Ishikawa (cell line): ENCODE results near the gene FHIT.

Experiments
- CEBPB ChIP-seq: IDR thresholded peaks from 2 replicates; pipeline ENCODE4 v1.6.1; 2012
- CREB1 ChIP-seq: IDR thresholded peaks from 2 replicates; pipeline ENCODE4 v1.6.1; 2012; ENCODE audit warnings: low read depth
- EP300 ChIP-seq: IDR thresholded peaks from 2 replicates; pipeline ENCODE4 v1.6.1; 2012; ENCODE audit warnings: borderline replicate concordance
- FOXM1 ChIP-seq: IDR thresholded peaks from 2 replicates; pipeline ENCODE4 v1.6.1; 2012; ENCODE audit warnings: low read depth, borderline replicate concordance
- MAX ChIP-seq: IDR thresholded peaks from 2 replicates; pipeline ENCODE4 v1.6.1; 2012
- NFIC ChIP-seq: IDR thresholded peaks from 2 replicates; pipeline ENCODE4 v1.6.1; 2012
- RAD21 ChIP-seq: IDR thresholded peaks from 2 replicates; pipeline ENCODE4 v1.6.1; 2012; ENCODE audit warnings: low read depth
- REST ChIP-seq: IDR thresholded peaks from 2 replicates; pipeline ENCODE4 v1.6.1; 2012; ENCODE audit warnings: low read depth, mild to moderate bottlenecking
- TAF1 ChIP-seq: IDR thresholded peaks from 2 replicates; pipeline ENCODE4 v1.6.1; 2012; ENCODE audit warnings: low read depth, mild to moderate bottlenecking
- TCF12 ChIP-seq: IDR thresholded peaks from 2 replicates; pipeline ENCODE4 v1.6.1; 2012; ENCODE audit warnings: low read depth
- TEAD4 ChIP-seq: IDR thresholded peaks from 2 replicates; pipeline ENCODE4 v1.6.1; 2012
- YY1 ChIP-seq: IDR thresholded peaks from 2 replicates; pipeline ENCODE4 v1.6.1; 2012; ENCODE audit warnings: low read depth

GRCh38 chr3:60392501-60392900 is 858.8 kb downstream of the FHIT start:
- no peak for TF ChIP-seq RAD21
- TF ChIP-seq REST = no peak
- no peak for TF ChIP-seq TEAD4
- no peak for TF ChIP-seq TAF1
- no peak for TF ChIP-seq NFIC
- TF ChIP-seq CEBPB = no peak
- TF ChIP-seq FOXM1 = no peak
- TF ChIP-seq YY1 = no peak
- no peak for TF ChIP-seq MAX
- no peak for TF ChIP-seq EP300
- TF ChIP-seq CREB1 = no peak
- TF ChIP-seq TCF12 = no peak
